Loucy (cell line): ENCODE data around the gene GSK3B.

Experiments used
- EZH2phosphoT487 ChIP-seq: fragments of 200-600 bp; IDR thresholded peaks from 2 replicates; pipeline ENCODE4 v1.6.1; 2018; ENCODE audit warnings: antibody characterized with exemption, mild to moderate bottlenecking, moderate library complexity, borderline replicate concordance
- TF ChIP-seq, protein P1 (sequence below): fragments of 200-600 bp; sonication (generic); conservative IDR thresholded peaks from 2 replicates; pipeline ENCODE4 v1.5.1; 2014; ENCODE audit warnings: mild to moderate bottlenecking, antibody characterized with exemption, low read length

DNA sequence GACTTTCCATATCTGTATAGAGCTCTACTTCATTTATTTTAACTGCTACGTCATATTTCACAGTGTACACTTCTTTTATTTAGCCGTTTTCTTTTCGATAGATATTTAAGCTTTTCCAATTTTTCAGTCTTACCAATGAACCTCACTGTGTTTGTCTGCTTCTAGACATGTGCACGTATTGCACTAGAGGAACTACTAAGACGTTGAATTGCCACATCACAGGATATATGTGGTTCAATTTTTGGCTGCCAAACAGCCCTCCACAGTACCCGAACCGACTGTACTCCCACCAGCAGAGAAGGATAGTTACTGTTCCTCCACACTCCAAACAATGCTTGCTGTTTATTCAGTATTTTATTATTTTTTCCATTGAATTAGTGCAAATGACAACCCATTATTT, 310.4 kb downstream of the GSK3B start:
- TF ChIP-seq, protein P1, sequence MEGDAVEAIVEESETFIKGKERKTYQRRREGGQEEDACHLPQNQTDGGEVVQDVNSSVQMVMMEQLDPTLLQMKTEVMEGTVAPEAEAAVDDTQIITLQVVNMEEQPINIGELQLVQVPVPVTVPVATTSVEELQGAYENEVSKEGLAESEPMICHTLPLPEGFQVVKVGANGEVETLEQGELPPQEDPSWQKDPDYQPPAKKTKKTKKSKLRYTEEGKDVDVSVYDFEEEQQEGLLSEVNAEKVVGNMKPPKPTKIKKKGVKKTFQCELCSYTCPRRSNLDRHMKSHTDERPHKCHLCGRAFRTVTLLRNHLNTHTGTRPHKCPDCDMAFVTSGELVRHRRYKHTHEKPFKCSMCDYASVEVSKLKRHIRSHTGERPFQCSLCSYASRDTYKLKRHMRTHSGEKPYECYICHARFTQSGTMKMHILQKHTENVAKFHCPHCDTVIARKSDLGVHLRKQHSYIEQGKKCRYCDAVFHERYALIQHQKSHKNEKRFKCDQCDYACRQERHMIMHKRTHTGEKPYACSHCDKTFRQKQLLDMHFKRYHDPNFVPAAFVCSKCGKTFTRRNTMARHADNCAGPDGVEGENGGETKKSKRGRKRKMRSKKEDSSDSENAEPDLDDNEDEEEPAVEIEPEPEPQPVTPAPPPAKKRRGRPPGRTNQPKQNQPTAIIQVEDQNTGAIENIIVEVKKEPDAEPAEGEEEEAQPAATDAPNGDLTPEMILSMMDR = no peak
- TF ChIP-seq EZH2phosphoT487 = no peak
